Measurements from ENCODE around the gene KDM2B.
"Not testable (repeated sequence)": the region's sequence is repeated elsewhere in the genome, so short reads cannot be mapped to it uniquely, and the experiment has no call there.

The KDM2B gene

DNA sequence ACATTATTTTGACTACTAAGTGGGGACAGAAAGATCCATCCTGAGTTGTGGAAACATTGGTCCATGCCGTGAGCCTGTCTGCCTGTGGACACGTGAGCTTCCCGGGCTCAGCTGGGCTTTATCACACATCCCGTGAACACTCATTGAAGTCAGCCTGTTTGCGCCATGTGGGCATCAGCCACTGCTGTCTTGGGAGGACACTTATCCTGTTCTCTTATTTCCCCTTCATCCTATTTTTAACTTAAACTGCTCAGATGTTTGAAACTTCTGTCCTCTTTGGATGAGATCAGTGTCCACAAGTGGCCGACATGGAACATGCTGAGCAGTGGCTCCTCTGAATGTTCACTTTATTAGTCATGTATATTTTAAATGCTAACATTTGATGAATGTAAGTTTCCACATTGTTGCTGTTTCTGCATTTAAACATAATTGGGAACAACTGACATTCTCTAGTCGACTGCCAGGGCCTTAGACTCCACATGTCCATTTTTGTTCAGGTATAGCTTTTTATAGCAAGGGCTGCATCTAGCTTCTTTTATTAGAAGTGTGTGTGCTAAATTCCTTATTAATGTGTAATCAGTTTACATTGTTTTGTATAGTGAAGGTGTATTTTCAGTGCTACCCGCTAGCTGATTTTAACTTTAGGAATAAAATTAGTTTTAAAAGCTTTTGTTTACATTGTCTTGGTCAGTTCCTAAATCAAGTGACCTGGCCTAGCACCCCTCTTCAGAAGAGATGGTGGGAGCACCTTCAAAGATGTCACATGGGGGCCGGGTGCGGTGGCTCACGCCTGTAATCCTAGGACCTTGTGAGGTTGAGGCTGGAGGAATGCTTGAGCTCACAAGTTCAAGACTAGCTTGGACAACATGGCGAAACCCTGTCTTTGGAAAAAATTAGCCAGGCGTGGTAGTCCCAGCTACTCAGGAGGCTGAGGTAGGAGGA lies 156.9 kb downstream of the KDM2B start:
- DNase-seq: no peak

DNA sequence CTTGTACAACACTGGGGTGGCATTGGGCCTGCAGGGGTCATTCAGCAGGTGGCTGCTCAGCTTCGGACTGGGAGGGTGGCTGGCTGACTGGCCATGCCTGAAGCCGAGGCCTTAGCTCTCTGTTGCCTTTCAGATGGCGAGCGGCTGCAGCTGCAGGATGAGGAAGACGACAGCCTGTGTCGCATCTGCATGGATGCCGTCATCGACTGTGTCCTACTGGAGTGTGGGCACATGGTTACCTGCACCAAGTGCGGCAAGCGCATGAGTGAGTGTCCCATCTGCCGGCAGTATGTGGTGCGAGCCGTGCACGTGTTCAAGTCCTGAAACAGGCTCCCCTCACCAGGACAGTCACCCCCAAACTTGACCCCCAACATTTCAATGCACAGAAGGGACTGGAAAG lies 157.6 kb downstream of the KDM2B start:
- no peak for DNase-seq

DNA sequence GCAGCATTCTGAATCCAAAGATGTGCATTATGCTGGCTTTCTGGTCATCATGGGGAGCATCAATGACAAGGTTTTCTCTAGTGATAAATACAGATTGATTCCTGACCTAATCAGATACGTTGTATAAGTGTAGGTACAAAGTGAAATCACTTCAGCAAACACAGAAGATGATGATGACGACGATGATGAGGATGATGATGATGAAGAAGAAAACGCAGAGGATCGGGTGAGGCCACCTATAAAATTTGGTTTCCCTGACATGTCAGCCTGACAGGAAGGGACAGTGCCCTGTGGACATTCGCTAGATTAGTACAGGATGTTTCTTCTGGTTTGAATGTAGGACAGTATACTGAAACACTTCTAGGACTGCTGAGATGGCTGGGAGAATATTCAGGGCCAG lies 160.7 kb downstream of the KDM2B start:
- DNase-seq: no peak

DNA sequence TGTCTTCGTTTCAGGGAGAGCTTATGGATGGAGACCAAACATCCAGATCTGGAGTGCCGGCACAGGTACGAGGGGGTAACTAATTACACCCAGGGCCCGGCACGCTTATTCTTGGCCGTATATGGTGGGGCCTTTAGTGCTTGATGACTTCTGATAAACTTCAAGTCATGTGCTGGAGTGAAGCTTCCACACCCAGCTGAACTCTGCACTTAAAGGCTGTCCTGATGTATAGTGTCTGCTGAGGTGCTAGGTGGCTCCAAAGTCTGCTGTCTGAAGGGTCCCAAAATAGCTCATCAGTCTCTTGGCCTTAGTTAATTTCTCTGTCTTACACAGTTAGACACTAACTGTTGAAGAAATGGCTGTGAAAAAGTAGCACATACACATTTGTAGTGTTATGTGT lies 163.0 kb downstream of the KDM2B start:
- no peak for DNase-seq

DNA sequence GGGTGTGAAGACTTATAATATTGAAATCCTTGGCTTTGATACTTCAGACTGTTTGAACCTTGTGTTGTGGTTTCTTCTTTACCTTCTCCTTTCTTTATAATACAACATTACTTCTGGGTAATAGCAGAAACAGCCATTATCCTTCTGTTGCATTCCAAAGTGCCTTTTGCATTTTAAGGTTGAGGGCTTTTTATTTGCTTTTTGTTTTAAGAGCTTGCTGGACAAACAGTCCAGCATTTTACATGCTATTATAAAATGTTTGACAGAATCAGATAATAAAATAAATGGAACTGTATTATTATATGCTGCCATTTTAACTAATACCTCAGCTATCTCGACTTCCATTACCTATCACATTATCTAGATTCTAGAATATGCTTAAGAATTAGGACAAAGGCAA lies 166.9 kb downstream of the KDM2B start:
- DNase-seq: no peak

DNA sequence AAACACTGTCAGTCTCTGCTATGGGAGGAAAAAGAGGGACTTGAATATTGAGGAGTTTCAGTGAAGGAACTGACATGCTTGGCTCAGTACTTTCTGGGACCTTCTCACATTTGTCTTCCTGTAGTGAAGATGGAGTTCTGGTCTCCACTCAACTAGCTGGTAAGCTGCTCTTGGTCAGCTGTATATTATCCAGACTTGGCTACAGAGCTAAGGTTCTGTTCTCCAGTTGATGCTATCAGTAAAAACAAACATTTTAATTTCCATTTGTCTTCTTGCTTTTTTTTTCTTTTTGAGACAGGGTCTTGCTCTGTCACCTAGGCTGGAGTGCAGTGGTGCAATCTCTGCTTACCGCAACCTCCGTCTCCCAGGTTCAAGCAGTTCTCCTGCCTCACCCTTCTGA lies 175.6 kb downstream of the KDM2B start:
- no peak for DNase-seq

DNA sequence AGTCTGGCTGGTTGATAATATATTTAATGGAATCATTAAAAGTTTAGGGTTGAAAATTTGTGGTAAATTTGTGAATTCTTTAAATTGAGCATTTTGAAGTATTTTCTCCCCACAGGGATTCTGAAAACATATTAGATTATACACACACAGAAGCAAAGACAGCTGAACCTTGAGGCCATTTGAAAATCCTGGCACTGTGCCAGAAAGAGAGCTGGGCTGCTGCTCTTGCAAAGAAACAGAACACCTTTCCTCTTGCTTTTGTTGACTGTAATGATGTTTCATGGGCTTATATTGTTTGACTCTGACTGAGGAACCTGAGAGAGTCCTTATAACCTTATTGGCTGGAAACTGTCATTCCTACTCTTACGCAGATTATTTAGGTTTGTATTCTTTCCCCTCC lies 176.1 kb downstream of the KDM2B start:
- peak; percentile 82 for DNase-seq

DNA sequence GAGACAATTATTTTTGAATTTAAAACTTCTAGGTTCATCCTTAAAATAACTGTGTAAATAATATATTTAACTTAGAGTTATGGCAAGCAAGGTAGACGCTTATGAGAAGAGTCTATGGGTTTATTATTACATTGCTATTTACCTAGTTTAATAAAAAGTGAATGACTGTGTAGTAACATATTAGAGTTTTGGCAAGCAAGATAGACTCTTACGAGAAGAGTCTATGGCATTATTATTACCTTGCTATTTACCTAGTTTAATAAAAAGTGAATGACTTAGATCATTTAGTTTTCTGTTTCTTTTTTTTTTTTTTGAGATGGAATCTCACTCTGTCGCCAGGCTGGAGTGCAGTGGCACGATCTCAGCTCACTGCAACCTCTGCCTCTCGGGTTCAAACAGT lies 177.1 kb downstream of the KDM2B start:
- DNase-seq: no peak

DNA sequence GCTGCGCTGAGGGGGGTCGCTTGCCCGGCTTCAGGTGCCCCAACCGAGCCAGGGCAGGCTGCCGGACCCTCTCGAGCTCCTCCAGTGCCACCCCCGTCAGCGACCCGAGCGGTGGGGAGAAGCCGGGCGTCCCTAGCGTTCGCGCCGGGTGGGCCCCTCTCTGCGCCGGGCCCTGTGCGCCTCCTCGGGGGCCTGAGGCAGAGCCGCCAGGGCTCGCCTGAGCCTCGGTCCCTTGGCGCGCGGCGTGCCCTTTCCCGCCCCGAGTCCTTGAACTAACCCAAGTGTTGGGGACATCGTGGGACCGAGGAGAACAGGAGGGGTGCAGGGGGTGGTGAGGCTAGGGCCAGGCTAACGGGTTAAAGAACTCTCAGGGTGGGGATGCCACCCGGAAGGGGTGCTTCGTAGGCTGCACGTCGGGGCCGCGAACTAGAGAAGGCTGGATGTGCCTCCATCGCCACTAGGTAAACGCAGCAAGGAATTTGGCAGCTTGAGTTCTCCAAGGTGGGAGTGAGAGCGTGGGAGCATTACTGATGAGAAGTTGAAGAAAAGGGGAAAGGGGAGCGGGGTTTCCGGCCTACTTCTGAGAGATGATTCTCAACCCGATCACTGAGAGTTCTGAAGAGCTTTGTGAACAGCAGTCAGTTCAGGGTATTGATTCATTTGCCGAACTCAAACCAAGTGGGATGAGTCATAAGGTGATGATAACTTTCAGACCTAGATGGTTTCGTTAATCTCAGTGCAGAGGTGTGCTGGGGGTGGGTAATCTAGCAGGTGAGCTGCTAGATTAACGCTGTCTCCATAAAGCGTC lies 180.3 kb downstream of the KDM2B start:
- DNase-seq: peak; percentile 49

- peak; percentile 98 for DNase-seq
These were observed 181.2 kb downstream of the KDM2B start, which contains the start of gene RNF34 for GRCh38 chr12:121399391-121400331. Gene RNF34, plus strand, starts transcription at chr12:121400118. Its CDS starts 95 bp downstream, at chr12:121400213.

GRCh38 chr12:121398355-121398754 lies 182.5 kb downstream of the KDM2B start:
- no peak for DNase-seq

GRCh38 chr12:121397521-121397920 lies 183.3 kb downstream of the KDM2B start:
- DNase-seq: no peak

DNA sequence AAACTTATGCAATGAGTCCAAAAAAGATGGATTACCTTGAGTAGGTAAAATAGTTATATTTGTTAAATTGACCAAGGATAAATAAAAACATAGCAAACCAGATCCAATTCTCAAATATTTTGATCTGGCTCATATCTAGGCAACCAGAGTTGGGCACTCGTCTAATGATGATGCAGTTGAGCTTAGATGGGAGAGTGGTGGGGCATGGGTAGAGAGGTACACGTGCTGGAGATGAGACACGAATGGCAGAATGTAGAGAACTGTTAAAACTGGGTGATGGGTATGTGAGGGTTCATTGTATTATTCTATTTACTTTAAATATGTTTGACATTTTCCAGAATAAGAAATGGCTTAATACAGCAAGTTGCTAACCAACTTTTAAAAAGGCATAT lies 188.5 kb downstream of the KDM2B start:
- DNase-seq: peak; percentile 45

DNA sequence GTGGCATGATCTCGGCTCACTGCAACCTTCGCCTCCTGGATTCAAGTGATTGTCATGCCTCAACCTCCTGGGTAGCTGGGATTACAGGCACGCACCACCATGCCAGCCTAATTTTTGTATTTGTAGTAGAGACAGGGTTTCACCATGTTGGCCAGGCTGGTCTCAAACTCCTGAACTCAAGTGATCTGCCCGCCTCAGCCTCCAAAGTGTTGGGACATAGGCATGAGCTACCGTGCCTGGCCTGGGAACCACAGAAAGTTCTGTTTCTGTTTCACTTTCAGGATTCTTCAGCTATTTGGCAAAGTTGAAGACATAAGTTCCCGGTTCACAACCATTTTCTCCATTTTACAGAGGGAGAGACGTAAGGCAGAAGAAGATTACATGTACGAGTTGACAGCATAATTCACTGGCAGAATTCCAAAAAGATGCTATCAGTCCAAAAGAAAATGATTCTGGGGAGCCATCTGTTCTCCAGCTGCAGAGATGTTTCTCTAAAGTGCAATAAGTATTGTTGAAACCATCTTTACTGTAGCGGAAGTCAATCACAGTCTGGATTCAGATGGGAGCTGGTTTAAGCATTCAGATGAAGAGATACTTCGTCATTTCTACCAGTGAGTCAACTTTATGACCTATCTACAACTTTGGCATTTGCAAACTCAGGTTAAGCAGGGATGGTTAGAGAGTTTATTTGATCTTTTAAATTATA lies 189.1 kb downstream of the KDM2B start:
- peak; percentile 93 for DNase-seq

- DNase-seq: no peak
These were observed 190.0 kb downstream of the KDM2B start for GRCh38 chr12:121390856-121391255.

- DNase-seq: no peak
These were observed 192.3 kb downstream of the KDM2B start for GRCh38 chr12:121388421-121388981.

- not testable (repeated sequence) for DNase-seq
These were observed 195.9 kb downstream of the KDM2B start for GRCh38 chr12:121384891-121385290.

GRCh38 chr12:121383601-121384021 lies 197.2 kb downstream of the KDM2B start:
- no peak for DNase-seq

DNA sequence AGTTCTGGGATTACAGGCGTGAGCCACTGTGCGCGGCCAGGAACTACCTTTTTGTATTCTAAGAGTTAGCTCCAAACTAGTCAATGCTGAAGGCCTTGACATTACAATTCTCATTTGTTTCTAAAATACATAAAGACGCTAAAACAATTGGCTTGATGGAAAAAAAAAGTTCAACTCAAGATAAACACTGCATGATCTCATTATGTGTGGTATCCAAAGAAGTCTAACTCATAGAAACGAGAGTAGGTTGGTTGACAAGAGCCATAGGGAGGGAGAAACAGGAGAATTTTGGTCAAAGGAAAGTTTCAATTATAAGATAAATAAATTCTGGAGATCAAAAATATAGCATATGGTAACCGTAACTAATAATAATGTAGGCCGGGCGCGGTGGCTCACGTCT lies 200.9 kb downstream of the KDM2B start:
- DNase-seq: no peak
